Measurements from ENCODE around the gene CLP1. TPM values are rescaled to one million over a fixed set of nuclear protein-coding genes. Genes with fewer than 3 reads are reported as not detected.

CLP1 gene
- polyA plus RNA-seq, 1 experiment = 19.6 TPM

DNA sequence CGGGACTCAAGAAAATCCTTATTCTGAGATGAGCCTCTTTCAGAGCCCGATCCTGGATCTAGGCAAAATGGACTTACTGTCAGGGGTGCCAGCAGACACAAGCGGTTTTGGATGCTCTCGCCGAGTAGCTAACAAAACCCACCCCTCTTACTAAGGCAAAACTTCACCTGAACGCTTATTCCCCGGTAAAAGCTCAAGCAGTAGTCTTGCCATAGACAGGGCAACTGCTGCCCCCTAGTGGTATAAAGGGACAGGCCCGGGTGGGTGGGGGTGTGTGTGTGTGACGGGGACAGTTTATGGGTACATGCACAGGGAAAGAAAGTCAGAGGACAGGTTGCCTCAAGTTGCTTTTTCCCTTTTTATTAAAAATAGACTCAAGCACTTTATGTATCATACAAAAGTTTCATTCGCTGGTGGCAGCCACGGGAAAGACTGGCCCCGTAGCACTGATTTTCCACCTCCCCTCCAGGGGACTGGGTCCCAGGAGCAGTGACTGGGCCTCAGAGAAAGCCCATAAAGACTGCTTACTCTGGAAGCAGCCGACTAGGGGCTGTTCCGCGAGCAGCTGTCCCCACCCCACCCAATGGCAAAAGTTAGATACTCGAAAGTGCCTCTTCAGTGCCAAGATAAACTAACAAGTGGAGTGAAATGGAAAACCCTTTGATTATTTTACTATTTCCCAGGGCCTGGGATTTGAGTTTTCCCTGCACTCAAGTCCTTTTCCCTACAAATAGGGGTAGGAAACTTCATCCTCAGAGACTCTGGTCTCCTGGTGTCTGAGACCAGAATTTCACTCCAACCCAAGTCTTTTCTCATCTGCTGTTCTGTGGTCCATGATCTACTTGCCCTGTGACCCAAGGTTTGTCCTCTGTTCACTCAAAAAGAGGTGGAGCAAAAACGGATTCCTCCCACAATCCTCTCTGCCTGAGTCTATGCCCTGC is 12.5 kb upstream of the CLP1 start:
- ChIA-PET POLR2A (interaction anchor here (0.6 to 1.3 kb wide), 2 partner anchors 77 to 111 kb away, joined by 3 to 5 read pairs; partner anchors contain the start of gene UBE2L6), CTCF (interaction anchor here (0.6 to 9.6 kb wide), 28 partner anchors 9 to 923 kb away, joined by 3 to 285 read pairs (median 4); partner anchors contain the start of genes CLP1, RTN4RL2, SERPING1 and UBE2L6)
- H3K36me3 ChIP-seq (ENCODE audit: control insufficient read depth, insufficient read depth, low read length) = peaks cover 8% of the 10 kb centered on the region
- no peaks in the 10 kb centered on the region for H3K27me3 ChIP-seq (ENCODE audit: control insufficient read depth, insufficient read depth, low read length)
- no peak for DNase-seq (ENCODE audit: low read depth)
- no peak overlapping the region for H3K4me3 ChIP-seq (ENCODE audit: low read depth, low read length)
- TF ChIP-seq, protein P1, sequence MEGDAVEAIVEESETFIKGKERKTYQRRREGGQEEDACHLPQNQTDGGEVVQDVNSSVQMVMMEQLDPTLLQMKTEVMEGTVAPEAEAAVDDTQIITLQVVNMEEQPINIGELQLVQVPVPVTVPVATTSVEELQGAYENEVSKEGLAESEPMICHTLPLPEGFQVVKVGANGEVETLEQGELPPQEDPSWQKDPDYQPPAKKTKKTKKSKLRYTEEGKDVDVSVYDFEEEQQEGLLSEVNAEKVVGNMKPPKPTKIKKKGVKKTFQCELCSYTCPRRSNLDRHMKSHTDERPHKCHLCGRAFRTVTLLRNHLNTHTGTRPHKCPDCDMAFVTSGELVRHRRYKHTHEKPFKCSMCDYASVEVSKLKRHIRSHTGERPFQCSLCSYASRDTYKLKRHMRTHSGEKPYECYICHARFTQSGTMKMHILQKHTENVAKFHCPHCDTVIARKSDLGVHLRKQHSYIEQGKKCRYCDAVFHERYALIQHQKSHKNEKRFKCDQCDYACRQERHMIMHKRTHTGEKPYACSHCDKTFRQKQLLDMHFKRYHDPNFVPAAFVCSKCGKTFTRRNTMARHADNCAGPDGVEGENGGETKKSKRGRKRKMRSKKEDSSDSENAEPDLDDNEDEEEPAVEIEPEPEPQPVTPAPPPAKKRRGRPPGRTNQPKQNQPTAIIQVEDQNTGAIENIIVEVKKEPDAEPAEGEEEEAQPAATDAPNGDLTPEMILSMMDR (IDR thresholded peaks at IDR 0.05; ENCODE audit: insufficient read depth, low read depth, low read length) = peak; percentile 91

DNA sequence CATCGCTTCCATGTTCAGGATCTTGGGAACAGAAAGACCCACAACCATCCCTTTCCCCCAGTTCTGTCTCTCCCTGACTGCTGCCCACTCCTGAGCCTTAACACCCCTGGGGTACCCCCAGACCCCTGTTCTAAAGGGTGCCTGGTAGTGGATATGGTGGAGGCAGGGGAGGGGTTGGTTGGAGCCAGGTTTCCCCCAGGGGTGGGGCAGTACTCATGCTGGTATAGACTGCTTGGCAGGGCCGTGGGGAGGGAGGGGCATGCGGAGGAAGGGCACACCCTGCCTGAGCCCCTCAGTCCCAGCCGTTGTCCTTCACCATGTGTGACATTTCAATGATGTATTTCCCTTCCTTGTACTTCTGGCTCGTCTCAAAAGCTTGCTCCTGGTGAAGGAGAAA is 11.9 kb upstream of the CLP1 start:
- TF ChIP-seq, protein P1 (IDR thresholded peaks at IDR 0.05; ENCODE audit: insufficient read depth, low read depth, low read length) = no peak
- Histone ChIP-seq H3K27me3 (ENCODE audit: control insufficient read depth, insufficient read depth, low read length) (no peaks in the 10 kb centered on the region; the same call in 1 of the 2 replicates), H3K4me3 (ENCODE audit: low read depth, low read length) (no peak overlapping the region), H3K36me3 (ENCODE audit: control insufficient read depth, insufficient read depth, low read length) (peaks cover 8% of the 10 kb centered on the region)
- DNase-seq (ENCODE audit: low read depth) = no peak
- CTCF ChIA-PET = interaction anchor here (1.0 to 9.6 kb wide), 6 partner anchors 13 to 188 kb away, joined by 3 to 285 read pairs (median 7); partner anchors contain the start of genes RTN4RL2 and UBE2L6
- POLR2A ChIA-PET = no interaction called here

DNA sequence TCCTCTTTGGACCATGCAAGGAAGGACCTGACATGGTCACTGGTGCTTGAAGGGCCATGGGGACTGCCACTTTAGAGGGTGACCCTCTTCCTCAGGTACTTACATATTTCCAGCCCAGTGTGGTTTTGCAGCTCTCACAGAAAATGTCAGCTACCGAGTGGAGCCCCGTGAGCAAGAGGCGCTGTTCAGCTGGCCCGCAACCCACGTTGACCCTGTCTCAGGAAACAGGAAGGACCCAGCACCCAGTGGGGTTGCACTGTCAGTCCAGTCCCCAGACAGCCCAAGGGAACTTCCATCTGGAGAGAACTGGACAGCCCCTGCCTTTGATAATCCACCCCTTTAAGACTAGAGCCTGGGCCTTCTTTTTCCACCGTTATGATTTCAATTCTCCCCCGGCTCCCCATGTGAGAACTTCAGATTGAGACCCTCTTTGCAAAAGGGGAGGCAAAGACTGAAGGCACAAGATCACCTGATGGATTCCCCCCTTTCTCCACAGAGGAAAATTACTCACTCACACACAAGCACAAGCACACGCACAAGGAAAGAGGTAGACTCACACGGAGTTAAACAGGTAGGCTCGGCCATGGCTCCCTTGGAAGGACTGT is 11.3 kb upstream of the CLP1 start:
- CTCF ChIA-PET = interaction anchor here (1.6 to 1.9 kb wide), 2 partner anchors 78 to 188 kb away, joined by 5 to 15 read pairs; partner anchors contain the start of gene UBE2L6
- H3K27me3 ChIP-seq (ENCODE audit: control insufficient read depth, insufficient read depth, low read length) = no peaks in the 10 kb centered on the region; the same call in 1 of the 2 replicates
- POLR2A ChIA-PET = no interaction called here
- peaks cover 5% of the 10 kb centered on the region for H3K36me3 ChIP-seq (ENCODE audit: control insufficient read depth, insufficient read depth, low read length)
- TF ChIP-seq, protein P1 (IDR thresholded peaks at IDR 0.05; ENCODE audit: insufficient read depth, low read depth, low read length) = no peak
- H3K4me3 ChIP-seq (ENCODE audit: low read depth, low read length) = no peak overlapping the region
- DNase-seq (ENCODE audit: low read depth) = no peak

DNA sequence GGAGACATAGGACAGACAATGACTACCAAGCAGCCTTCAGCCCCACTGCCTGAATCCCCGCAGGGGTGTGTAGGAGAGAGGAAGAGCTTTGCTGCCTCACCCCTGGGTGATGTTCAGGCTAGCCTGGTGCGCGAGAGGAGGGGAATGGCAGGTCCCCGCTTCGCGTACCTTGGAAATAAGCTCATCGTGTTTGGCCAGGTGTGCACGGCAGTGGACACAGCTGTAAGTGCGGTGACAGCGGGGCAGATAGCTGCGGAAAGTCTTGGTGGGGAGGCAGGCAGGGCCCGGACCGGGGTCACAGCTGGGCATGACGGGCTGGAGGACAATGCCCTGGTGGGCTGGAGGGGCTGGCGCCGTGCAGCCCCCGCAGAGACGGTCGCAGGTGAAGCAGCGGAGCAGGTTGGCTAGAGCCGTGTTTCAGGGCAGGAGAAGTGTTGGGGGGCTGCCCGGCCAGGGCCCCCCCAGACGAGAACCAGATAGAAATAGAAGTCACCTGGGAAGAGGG is 10.7 kb upstream of the CLP1 start:
- TF ChIP-seq, protein P1 (IDR thresholded peaks at IDR 0.05; ENCODE audit: insufficient read depth, low read depth, low read length) = no peak
- POLR2A ChIA-PET = no interaction called here
- CTCF ChIA-PET = interaction anchor here (0.7 to 1.9 kb wide), 4 partner anchors 79 to 301 kb away, joined by 3 to 15 read pairs (median 4); partner anchors contain the start of genes RTN4RL2 and UBE2L6
- Histone ChIP-seq H3K4me3 (ENCODE audit: low read depth, low read length) (no peak overlapping the region), H3K36me3 (ENCODE audit: control insufficient read depth, insufficient read depth, low read length) (peaks cover 3% of the 10 kb centered on the region), H3K27me3 (ENCODE audit: control insufficient read depth, insufficient read depth, low read length) (no peaks in the 10 kb centered on the region; the same call in 1 of the 2 replicates)
- no peak for DNase-seq (ENCODE audit: low read depth)

Measured in BJ (cell line).